ENCODE data around the gene ARL2.
A peak's percentile ranks its signal among the peaks of the same experiment; 100 is the strongest.

ARL2 gene

GRCh38 chr11:65013888-65014725, at the start of gene ARL2:
Gene ARL2, plus strand, starts transcription at chr11:65014160. Its CDS starts 48 bp downstream, at chr11:65014208.
- Histone ChIP-seq H3K27me3 (no peaks in the 10 kb centered on the region), H3K36me3 (peaks cover 6% of the 10 kb centered on the region), H3K4me1 (ENCODE audit: control insufficient read depth in 1 of 2, insufficient read depth in 1 of 2, low read depth in 1 of 2, low read length in 1 of 2) (peaks cover 20 to 22% of the 10 kb centered on the region in 2 experiments), H3K4me3 (ENCODE audit: low read depth in 1 of 2, low read length in 1 of 2) (peak within 1 kb of the TSS; percentile 96 to 98), H3K27ac (peak within 1 kb of the TSS; percentile 91), H3K9me3 (no peaks in the 10 kb centered on the region)
- peak; percentile 98 for TF ChIP-seq CTCF (IDR thresholded peaks at IDR 0.05)

- no peak for TF ChIP-seq CTCF (IDR thresholded peaks at IDR 0.05)
- no peaks in the 10 kb centered on the region for H3K36me3 ChIP-seq
- peaks cover 8 to 10% of the 10 kb centered on the region in 2 experiments for H3K4me1 ChIP-seq (ENCODE audit: control insufficient read depth in 1 of 2, insufficient read depth in 1 of 2, low read depth in 1 of 2, low read length in 1 of 2)
- H3K27me3 ChIP-seq = peaks cover 21% of the 10 kb centered on the region
- H3K9me3 ChIP-seq = no peaks in the 10 kb centered on the region
- H3K27ac ChIP-seq = no peak overlapping the region
- H3K4me3 ChIP-seq (ENCODE audit: low read depth in 1 of 2, low read length in 1 of 2) = no peak overlapping the region
These were observed 46.6 kb upstream of the ARL2 start for GRCh38 chr11:64967375-64967774.

DNA sequence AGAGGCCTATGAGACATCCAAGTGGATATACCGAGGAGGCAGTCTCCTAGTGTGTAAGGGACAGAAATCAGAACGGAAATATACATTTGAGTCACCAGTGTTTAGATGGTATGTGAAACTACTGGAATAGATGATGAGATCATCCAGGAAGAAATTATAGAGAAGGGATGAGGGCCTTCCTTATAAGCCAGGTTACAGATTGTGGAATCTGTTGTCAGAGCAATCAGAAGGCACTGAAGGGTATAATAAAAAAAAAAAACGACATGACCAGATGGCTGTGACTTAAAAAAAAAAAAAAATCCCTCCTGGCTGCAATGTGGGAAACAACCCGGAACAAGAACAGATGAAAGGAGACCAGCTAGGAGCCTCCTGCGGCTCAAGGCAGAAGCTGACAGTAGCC, 44.8 kb upstream of the ARL2 start:
- no peak overlapping the region for H3K4me3 ChIP-seq (ENCODE audit: low read depth in 1 of 2, low read length in 1 of 2)
- no peak overlapping the region for H3K27ac ChIP-seq
- peaks cover 10 to 12% of the 10 kb centered on the region in 2 experiments for H3K4me1 ChIP-seq (ENCODE audit: control insufficient read depth in 1 of 2, insufficient read depth in 1 of 2, low read depth in 1 of 2, low read length in 1 of 2)
- no peak for TF ChIP-seq CTCF (IDR thresholded peaks at IDR 0.05)
- no peaks in the 10 kb centered on the region for H3K9me3 ChIP-seq
- no peaks in the 10 kb centered on the region for H3K36me3 ChIP-seq
- H3K27me3 ChIP-seq = peaks cover 39% of the 10 kb centered on the region

- no peak overlapping the region for H3K4me3 ChIP-seq (ENCODE audit: low read depth in 1 of 2, low read length in 1 of 2)
- no peak for TF ChIP-seq CTCF (IDR thresholded peaks at IDR 0.05)
- no peaks in the 10 kb centered on the region for H3K9me3 ChIP-seq
- H3K36me3 ChIP-seq = no peaks in the 10 kb centered on the region
- H3K27ac ChIP-seq = no peak overlapping the region
- H3K27me3 ChIP-seq = peaks cover 50% of the 10 kb centered on the region
- peaks cover 10 to 12% of the 10 kb centered on the region in 2 experiments for H3K4me1 ChIP-seq (ENCODE audit: control insufficient read depth in 1 of 2, insufficient read depth in 1 of 2, low read depth in 1 of 2, low read length in 1 of 2)
These were observed 43.2 kb upstream of the ARL2 start for GRCh38 chr11:64970731-64971151.

DNA sequence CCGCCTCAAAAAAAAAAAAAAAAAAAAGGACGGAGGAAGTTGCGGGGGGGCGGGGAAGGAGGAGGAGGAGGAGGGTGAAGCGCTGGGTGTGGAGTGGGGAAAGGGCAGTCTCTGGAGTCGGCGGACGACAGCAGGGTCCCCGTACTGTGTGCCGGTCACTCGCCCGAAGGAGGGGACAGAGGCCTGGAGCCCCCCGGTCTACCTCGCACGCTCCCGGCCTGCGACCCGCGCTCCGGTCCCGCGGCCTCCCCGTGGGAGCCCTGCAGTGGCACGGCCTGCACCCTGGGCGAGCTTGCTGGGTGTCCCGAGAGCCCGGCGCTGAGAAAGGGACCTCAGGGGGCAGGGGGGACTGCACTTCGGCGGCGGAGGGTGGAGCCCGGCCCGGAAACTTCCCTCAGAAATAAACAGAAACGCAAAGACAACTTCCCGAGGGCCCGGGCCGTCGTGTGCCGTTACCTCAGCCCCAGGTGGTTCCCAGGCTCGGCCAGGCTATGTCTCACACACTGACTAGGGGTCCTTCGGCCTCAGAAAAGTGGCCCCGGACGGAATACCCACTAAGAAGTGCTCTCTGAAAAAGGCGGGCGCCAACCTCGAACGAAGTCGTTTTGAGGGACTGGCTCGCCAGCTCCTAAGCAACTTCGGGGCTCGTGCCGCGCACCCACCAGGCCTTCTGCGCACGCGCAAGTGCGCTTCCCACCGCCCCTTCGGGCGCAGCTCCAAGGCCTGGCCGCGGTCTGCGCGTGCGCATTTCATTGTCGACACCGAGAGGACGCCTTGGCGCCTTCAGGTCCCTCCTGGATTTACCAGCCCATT, 42.3 kb upstream of the ARL2 start, which contains the start of gene MAJIN:
TSS of gene MAJIN (minus strand) at position 688 of the 813 bp plus-strand sequence. CDS start 12,703 bp downstream, outside the sequence.
- peaks cover 51% of the 10 kb centered on the region for H3K27me3 ChIP-seq
- H3K4me3 ChIP-seq (ENCODE audit: low read depth in 1 of 2, low read length in 1 of 2) = peak within 1 kb of the TSS; percentile 58 to 62
- no peaks in the 10 kb centered on the region for H3K9me3 ChIP-seq
- TF ChIP-seq CTCF (IDR thresholded peaks at IDR 0.05) = no peak
- H3K36me3 ChIP-seq = no peaks in the 10 kb centered on the region
- H3K4me1 ChIP-seq (ENCODE audit: control insufficient read depth in 1 of 2, insufficient read depth in 1 of 2, low read depth in 1 of 2, low read length in 1 of 2) = peaks cover 10 to 12% of the 10 kb centered on the region in 2 experiments
- H3K27ac ChIP-seq = peak within 1 kb of the TSS; percentile 27

Data from neutrophil (primary cell).